HepG2 (cell line): ENCODE measurements around the gene ABCB11. TPM values are rescaled to one million over a fixed set of nuclear protein-coding genes. Genes with fewer than 3 reads are reported as not detected.

Source experiments
- CC2D1A ChIP-seq: sonication (generic); formaldehyde crosslinking; IDR thresholded peaks from 2 replicates; pipeline ENCODE4 v1.8.1; 2023; ENCODE audit warnings: mild to moderate bottlenecking, missing genetic modification reagents
- ELF4 ChIP-seq: sonication (generic); formaldehyde crosslinking; IDR thresholded peaks from 2 replicates; pipeline ENCODE4 v1.5.0; 2020; ENCODE audit warnings: missing genetic modification reagents, mild to moderate bottlenecking, moderate library complexity, borderline replicate concordance
- EZH2 ChIP-seq: conservative IDR thresholded peaks from 2 replicates; pipeline ENCODE4 v1.6.1; 2012; ENCODE audit warnings: mild to moderate bottlenecking, low read depth, low read length, moderate library complexity
- FIP1L1 ChIP-seq: fragments of 200-400 bp; formaldehyde crosslinking; IDR thresholded peaks from 2 replicates; pipeline ENCODE4 v1.6.1; 2018; ENCODE audit warnings: low read depth, mild to moderate bottlenecking, low read length, moderate library complexity, borderline replicate concordance; ENCODE audit not compliant: insufficient read depth
- HDAC6 ChIP-seq: fragments of 200-600 bp; sonication (generic); IDR thresholded peaks from 2 replicates; pipeline ENCODE4 v1.7.0; 2017; ENCODE audit warnings: mild to moderate bottlenecking, antibody characterized with exemption, low read length, low read depth
- HHEX ChIP-seq: IDR thresholded peaks from 2 replicates; pipeline ENCODE4 v1.6.1; 2016; ENCODE audit warnings: control low read depth
- HNRNPLL ChIP-seq: fragments of 200-400 bp; formaldehyde crosslinking; IDR thresholded peaks from 2 replicates; pipeline ENCODE4 v1.6.1; 2017; ENCODE audit warnings: mild to moderate bottlenecking, low read depth, low read length; ENCODE audit not compliant: poor library complexity, severe bottlenecking
- MAFG ChIP-seq: sonication (generic); formaldehyde crosslinking; IDR thresholded peaks from 2 replicates; pipeline ENCODE4 v1.5.1; 2020; ENCODE audit warnings: mild to moderate bottlenecking, missing genetic modification reagents
- SIX4 ChIP-seq: sonication (generic); formaldehyde crosslinking; IDR thresholded peaks from 2 replicates; pipeline ENCODE4 v1.4.0; 2020; ENCODE audit warnings: missing genetic modification reagents
- SPEN ChIP-seq: sonication (generic); formaldehyde crosslinking; IDR thresholded peaks from 2 replicates; pipeline ENCODE4 v1.5.1; 2020; ENCODE audit warnings: low read depth, mild to moderate bottlenecking, missing genetic modification reagents
- ZNF225 ChIP-seq: sonication (generic); formaldehyde crosslinking; IDR thresholded peaks from 2 replicates; pipeline ENCODE4 v1.4.0; 2020; ENCODE audit warnings: mild to moderate bottlenecking, missing genetic modification reagents
- ZNF256 ChIP-seq: sonication (generic); formaldehyde crosslinking; conservative IDR thresholded peaks from 2 replicates; pipeline ENCODE4 v1.4.0; 2020; ENCODE audit warnings: missing genetic modification reagents
- ZNF260 ChIP-seq: sonication (generic); formaldehyde crosslinking; IDR thresholded peaks from 2 replicates; pipeline ENCODE4 v1.4.0; 2020; ENCODE audit warnings: missing genetic modification reagents, low read depth, mild to moderate bottlenecking, borderline replicate concordance
- polyA plus RNA-seq, 8 experiments: library from polyadenylated mRNA; depleted of rRNA in 3 of 8; stranded (reverse) in 7 of 8; unstranded in 1 of 8; fragments of >200 nt; fragmentation: Illumina TruSeq in 4 of 8; extraction: Trizol in 4 of 8; gene quantifications; 2 replicates each; pipeline versions ENCODE4 v1.2.1 to v1.2.3, GENCODE V29; 2011 to 2016; ENCODE audit warnings: low read depth in 4 of 8, missing spikeins in 1 of 8, mixed read lengths in 1 of 8; ENCODE audit not compliant: insufficient read depth in 1 of 8
- total RNA-seq, 5 experiments: library from RNA; depleted of rRNA; stranded (reverse); fragments of >200 nt; fragmentation: Illumina TruSeq; extraction: Trizol; gene quantifications; 2 replicates each; pipeline ENCODE4 v1.2.3, GENCODE V29; 2016; ENCODE audit warnings: low read depth in 1 of 5
- TF ChIP-seq, protein P1 (sequence below): IDR thresholded peaks from 2 replicates; pipeline ENCODE4 v1.6.1; 2016; ENCODE audit warnings: mild to moderate bottlenecking, missing biosample characterization, missing genetic modification reagents
- TF ChIP-seq, protein P2 (sequence below): sonication (generic); formaldehyde crosslinking; IDR thresholded peaks from 2 replicates; pipeline ENCODE4 v1.8.0; 2022; ENCODE audit warnings: low read depth, missing genetic modification reagents
- TF ChIP-seq, protein P3 (sequence below), 2 experiments: fragments of 450-650 bp in 1 of 2; sonication (generic) in 1 of 2; formaldehyde crosslinking; IDR thresholded peaks; 2 replicates each; pipeline versions ENCODE4 v1.5.0 to v1.8.0; 2020 to 2022; ENCODE audit warnings: mild to moderate bottlenecking in 1 of 2, missing genetic modification reagents in 1 of 2
- TF ChIP-seq, protein P4 (sequence below): sonication (generic); formaldehyde crosslinking; IDR thresholded peaks from 2 replicates; pipeline ENCODE4 v1.9.0; 2021; ENCODE audit warnings: mild to moderate bottlenecking, missing genetic modification reagents
- TF ChIP-seq, protein P5 (sequence below): sonication (generic); formaldehyde crosslinking; IDR thresholded peaks from 2 replicates; pipeline ENCODE4 v1.8.1; 2023; ENCODE audit warnings: missing genetic modification reagents, mild to moderate bottlenecking, borderline replicate concordance

Gene ABCB11
- total and polyA plus RNA-seq, 2 of the 13 experiments (the other 11 are each of a cell fraction or from before 2014, with no cell fraction given): not detected

DNA sequence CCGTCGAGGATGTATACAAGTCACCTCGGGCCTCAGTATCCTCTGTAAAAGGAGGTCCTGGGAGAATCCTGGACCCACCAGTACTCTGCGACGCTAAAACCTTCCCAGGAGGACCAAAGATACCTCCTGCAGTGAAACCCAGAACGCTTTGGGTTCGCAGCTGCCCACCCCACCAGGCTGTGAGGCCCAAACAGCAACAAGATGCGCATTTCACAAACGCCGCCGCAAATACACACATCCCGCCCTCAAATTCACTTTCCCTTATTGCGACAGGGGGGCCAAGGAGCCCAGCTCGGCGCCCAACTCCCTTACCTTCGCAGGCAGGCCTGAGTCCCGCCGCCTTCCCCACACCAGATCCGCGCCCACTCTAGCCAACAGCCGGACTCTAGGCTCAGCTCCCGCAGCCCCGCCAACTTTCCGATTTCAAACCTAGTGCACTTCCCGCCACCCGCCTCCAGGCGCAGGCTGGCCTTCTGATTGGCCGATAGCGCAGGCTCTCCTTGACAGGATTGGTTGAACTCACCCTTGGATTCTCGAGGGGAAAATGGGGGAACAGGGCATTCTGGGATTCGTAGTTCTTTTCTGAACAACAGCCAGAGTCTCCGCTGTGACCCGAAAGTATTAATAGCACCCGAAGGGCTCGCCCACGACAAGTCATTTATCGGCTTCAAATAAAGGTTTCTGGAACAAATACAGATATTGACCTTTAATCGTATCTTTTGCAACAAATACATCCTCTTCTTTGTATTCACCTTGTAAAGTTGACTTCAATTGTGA lies 140.9 kb downstream of the ABCB11 start, which contains the start of gene SPC25 (continued):
- TF ChIP-seq SPEN (peak; percentile 76; the same call in 1 of the 2 replicates), ELF4 (0 out of 2 replicates have a peak, but pooled peaks have one; percentile 24), FIP1L1 (no peak), HHEX (CRISPR knock-in tag) (no peak), EZH2 (no peak), ZNF256 (CRISPR knock-in tag) (peak; percentile 87), MAFG (CRISPR knock-in tag) (no peak), ZNF225 (peak; percentile 89; the same call in 1 of the 2 replicates), HNRNPLL (peak; percentile 64), CC2D1A (no peak), ZNF260 (CRISPR knock-in tag) (no peak), SIX4 (no peak), HDAC6 (no peak)
- TF ChIP-seq, protein P1, sequence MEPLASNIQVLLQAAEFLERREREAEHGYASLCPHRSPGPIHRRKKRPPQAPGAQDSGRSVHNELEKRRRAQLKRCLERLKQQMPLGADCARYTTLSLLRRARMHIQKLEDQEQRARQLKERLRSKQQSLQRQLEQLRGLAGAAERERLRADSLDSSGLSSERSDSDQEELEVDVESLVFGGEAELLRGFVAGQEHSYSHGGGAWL (CRISPR knock-in tag): peak; percentile 59; the same call in 1 of the 2 replicates
- TF ChIP-seq, protein P2, sequence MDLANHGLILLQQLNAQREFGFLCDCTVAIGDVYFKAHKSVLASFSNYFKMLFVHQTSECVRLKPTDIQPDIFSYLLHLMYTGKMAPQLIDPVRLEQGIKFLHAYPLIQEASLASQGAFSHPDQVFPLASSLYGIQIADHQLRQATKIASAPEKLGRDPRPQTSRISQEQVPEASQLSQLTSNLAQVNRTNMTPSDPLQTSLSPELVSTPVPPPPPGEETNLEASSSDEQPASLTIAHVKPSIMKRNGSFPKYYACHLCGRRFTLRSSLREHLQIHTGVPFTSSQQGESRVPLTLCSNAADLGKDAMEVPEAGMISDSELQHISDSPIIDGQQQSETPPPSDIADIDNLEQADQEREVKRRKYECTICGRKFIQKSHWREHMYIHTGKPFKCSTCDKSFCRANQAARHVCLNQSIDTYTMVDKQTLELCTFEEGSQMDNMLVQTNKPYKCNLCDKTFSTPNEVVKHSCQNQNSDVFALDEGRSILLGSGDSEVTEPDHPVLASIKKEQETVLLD (CRISPR knock-in tag): no peak
- TF ChIP-seq, protein P3, sequence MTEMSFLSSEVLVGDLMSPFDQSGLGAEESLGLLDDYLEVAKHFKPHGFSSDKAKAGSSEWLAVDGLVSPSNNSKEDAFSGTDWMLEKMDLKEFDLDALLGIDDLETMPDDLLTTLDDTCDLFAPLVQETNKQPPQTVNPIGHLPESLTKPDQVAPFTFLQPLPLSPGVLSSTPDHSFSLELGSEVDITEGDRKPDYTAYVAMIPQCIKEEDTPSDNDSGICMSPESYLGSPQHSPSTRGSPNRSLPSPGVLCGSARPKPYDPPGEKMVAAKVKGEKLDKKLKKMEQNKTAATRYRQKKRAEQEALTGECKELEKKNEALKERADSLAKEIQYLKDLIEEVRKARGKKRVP (CRISPR knock-in tag; IDR thresholded peaks at IDR 0.05): peak in 1 of 2 experiments; percentile 66; a peak in 1 of 4 replicates
- TF ChIP-seq, protein P4, sequence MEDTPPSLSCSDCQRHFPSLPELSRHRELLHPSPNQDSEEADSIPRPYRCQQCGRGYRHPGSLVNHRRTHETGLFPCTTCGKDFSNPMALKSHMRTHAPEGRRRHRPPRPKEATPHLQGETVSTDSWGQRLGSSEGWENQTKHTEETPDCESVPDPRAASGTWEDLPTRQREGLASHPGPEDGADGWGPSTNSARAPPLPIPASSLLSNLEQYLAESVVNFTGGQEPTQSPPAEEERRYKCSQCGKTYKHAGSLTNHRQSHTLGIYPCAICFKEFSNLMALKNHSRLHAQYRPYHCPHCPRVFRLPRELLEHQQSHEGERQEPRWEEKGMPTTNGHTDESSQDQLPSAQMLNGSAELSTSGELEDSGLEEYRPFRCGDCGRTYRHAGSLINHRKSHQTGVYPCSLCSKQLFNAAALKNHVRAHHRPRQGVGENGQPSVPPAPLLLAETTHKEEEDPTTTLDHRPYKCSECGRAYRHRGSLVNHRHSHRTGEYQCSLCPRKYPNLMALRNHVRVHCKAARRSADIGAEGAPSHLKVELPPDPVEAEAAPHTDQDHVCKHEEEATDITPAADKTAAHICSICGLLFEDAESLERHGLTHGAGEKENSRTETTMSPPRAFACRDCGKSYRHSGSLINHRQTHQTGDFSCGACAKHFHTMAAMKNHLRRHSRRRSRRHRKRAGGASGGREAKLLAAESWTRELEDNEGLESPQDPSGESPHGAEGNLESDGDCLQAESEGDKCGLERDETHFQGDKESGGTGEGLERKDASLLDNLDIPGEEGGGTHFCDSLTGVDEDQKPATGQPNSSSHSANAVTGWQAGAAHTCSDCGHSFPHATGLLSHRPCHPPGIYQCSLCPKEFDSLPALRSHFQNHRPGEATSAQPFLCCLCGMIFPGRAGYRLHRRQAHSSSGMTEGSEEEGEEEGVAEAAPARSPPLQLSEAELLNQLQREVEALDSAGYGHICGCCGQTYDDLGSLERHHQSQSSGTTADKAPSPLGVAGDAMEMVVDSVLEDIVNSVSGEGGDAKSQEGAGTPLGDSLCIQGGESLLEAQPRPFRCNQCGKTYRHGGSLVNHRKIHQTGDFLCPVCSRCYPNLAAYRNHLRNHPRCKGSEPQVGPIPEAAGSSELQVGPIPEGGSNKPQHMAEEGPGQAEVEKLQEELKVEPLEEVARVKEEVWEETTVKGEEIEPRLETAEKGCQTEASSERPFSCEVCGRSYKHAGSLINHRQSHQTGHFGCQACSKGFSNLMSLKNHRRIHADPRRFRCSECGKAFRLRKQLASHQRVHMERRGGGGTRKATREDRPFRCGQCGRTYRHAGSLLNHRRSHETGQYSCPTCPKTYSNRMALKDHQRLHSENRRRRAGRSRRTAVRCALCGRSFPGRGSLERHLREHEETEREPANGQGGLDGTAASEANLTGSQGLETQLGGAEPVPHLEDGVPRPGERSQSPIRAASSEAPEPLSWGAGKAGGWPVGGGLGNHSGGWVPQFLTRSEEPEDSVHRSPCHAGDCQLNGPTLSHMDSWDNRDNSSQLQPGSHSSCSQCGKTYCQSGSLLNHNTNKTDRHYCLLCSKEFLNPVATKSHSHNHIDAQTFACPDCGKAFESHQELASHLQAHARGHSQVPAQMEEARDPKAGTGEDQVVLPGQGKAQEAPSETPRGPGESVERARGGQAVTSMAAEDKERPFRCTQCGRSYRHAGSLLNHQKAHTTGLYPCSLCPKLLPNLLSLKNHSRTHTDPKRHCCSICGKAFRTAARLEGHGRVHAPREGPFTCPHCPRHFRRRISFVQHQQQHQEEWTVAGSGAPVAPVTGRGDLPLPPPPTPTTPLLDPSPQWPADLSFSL: no peak
- TF ChIP-seq, protein P5, sequence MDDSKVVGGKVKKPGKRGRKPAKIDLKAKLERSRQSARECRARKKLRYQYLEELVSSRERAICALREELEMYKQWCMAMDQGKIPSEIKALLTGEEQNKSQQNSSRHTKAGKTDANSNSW (CRISPR knock-in tag): no peak
